Smooth muscle cell (in vitro differentiated cells): ENCODE results near the gene TMEM175. TPM values are rescaled to one million over a fixed set of nuclear protein-coding genes. Genes with fewer than 3 reads are reported as not detected.

Experiments
- DNase-seq: peaks from one replicate; lab custom pipeline; 2025; ENCODE audit not compliant: unreplicated experiment; lab: John Stamatoyannopoulos, UW
- H2AFZ ChIP-seq: fragments of 200-600 bp; sonication (generic); 2 replicates; pipeline ENCODE4 v1.6.0; 2016; ENCODE audit warnings: antibody characterized with exemption, low read depth, mild to moderate bottlenecking
- H3F3A ChIP-seq: fragments of 200-600 bp; sonication (generic); 2 replicates; pipeline ENCODE4 v1.6.0; 2017; ENCODE audit warnings: antibody characterized with exemption, low read depth
- H3K27ac ChIP-seq: fragments of 200-600 bp; sonication (generic); 2 replicates; pipeline ENCODE4 v1.5.1; 2016; ENCODE audit warnings: low read depth, mild to moderate bottlenecking
- H3K27me3 ChIP-seq: fragments of 200-600 bp; sonication (generic); 2 replicates; pipeline ENCODE4 v1.6.1; 2016; ENCODE audit warnings: low read depth, mild to moderate bottlenecking
- H3K36me3 ChIP-seq: fragments of 200-600 bp; sonication (generic); 2 replicates; pipeline ENCODE4 v1.5.1; 2016; ENCODE audit warnings: low read depth
- H3K4me1 ChIP-seq: fragments of 200-600 bp; sonication (generic); 2 replicates; pipeline ENCODE4 v1.5.1; 2016; ENCODE audit warnings: low read depth
- H3K4me2 ChIP-seq: fragments of 200-600 bp; sonication (generic); 2 replicates; pipeline ENCODE4 v1.6.0; 2016; ENCODE audit warnings: mild to moderate bottlenecking
- H3K4me3 ChIP-seq: fragments of 200-600 bp; sonication (generic); 2 replicates; pipeline ENCODE4 v1.5.1; 2016; ENCODE audit warnings: mild to moderate bottlenecking
- H3K79me2 ChIP-seq: fragments of 200-600 bp; sonication (generic); 2 replicates; pipeline ENCODE4 v1.6.0; 2016; ENCODE audit warnings: low read depth, mild to moderate bottlenecking
- H3K9ac ChIP-seq: fragments of 200-600 bp; sonication (generic); 2 replicates; pipeline ENCODE4 v1.6.0; 2016; ENCODE audit warnings: low read depth
- H3K9me3 ChIP-seq: fragments of 200-600 bp; sonication (generic); replicated peaks from 2 replicates; pipeline ENCODE4 v1.5.1; 2016; ENCODE audit warnings: low read depth
- H4K20me1 ChIP-seq: fragments of 200-600 bp; sonication (generic); 2 replicates; pipeline ENCODE4 v1.6.0; 2016; ENCODE audit warnings: low read depth
- WGBS: methylation state at CpG from one replicate; pipeline ENCODE4 v1.1.7; 2016; ENCODE audit warnings: low lambda C conversion rate; 5-methylcytosine and 5-hydroxymethylcytosine counted together
- polyA plus RNA-seq: library from polyadenylated mRNA; unstranded; fragments of >200 nt; fragmentation: Nextera tagmentation; extraction: Ambion mirVana; gene quantifications from 2 replicates; pipeline ENCODE4 v1.2.1, GENCODE V29; 2016
- total RNA-seq: library from RNA; depleted of rRNA; stranded (reverse); fragments of >200 nt; gene quantifications from 2 replicates; pipeline ENCODE4 v1.2.3, GENCODE V29; 2014
- TF ChIP-seq, protein P1 (sequence below): fragments of 200-600 bp; sonication (generic); IDR thresholded peaks from 2 replicates; pipeline ENCODE4 v1.5.1; 2017; ENCODE audit warnings: borderline replicate concordance, mild to moderate bottlenecking, antibody characterized with exemption; ENCODE audit not compliant: insufficient read depth, poor library complexity, severe bottlenecking

The TMEM175 gene
- total and polyA plus RNA-seq, 2 experiments from 2014 or later, result 20.6 to 27.6 TPM

DNA sequence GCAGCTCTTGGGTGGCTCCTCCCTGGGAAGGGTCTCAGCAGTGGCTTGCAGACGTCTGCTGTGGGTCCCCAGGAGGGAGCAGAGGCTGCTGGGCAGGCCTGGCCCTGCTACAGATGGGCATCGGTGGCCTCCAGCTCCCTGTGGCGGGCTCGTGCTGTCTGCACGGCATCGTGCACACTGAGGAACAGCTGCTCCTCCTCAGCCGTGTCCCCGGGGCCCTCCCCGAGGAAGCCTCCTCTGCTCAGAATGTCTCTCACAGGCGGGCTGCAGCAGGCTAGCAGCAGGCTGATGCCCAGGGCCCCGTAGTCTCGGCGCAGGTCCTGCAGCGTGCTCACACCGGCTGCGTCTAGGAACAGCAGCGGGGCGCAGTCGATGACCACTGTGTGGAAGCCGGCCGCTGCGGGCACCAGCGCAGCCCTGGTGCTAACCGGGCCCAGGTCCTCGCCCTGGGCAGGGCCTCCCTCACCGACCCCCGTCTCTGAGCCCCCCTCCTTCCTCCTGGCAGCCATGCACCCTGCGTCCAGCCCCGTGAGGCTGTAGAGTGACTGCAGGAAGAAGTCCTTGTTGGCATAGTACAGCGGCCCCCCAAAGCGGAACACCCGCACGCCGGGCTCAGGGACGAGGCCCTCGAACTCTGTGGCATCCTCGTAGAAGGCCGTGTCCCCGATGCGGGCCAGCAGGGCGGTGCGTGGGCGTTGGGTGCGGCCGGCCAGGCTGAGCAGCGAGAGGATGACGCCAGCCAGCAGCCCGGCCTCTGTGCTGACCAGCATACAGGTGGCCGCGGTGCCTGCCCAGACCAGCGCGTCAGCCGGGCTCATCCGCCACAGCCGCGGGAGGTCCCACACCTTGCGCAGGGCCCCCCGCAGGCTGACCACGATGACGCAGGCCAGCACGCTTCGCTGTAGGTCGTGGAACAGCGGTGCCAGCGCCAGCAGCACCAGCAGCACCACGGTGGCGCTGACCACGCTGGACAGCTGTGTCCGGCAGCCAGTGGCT lies 56.8 kb downstream of the TMEM175 start:
- Histone ChIP-seq H3K4me1 (peaks cover 18% of the 10 kb centered on the region), H3K36me3 (no peaks in the 10 kb centered on the region), H4K20me1 (no peaks in the 10 kb centered on the region), H3K79me2 (no peaks in the 10 kb centered on the region), H3K9ac (no peak overlapping the region), H3K27me3 (no peaks in the 10 kb centered on the region), H2AFZ (no peak overlapping the region), H3K4me2 (no peak overlapping the region), H3F3A (no peaks in the 10 kb centered on the region), H3K9me3 (no peaks in the 10 kb centered on the region), H3K4me3 (no peak overlapping the region), H3K27ac (no peak overlapping the region)
- TF ChIP-seq, protein P1, sequence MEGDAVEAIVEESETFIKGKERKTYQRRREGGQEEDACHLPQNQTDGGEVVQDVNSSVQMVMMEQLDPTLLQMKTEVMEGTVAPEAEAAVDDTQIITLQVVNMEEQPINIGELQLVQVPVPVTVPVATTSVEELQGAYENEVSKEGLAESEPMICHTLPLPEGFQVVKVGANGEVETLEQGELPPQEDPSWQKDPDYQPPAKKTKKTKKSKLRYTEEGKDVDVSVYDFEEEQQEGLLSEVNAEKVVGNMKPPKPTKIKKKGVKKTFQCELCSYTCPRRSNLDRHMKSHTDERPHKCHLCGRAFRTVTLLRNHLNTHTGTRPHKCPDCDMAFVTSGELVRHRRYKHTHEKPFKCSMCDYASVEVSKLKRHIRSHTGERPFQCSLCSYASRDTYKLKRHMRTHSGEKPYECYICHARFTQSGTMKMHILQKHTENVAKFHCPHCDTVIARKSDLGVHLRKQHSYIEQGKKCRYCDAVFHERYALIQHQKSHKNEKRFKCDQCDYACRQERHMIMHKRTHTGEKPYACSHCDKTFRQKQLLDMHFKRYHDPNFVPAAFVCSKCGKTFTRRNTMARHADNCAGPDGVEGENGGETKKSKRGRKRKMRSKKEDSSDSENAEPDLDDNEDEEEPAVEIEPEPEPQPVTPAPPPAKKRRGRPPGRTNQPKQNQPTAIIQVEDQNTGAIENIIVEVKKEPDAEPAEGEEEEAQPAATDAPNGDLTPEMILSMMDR, result no peak
- no peak for DNase-seq
- 93% methylated on average over 62 of the region's 69 CpGs for WGBS

DNA sequence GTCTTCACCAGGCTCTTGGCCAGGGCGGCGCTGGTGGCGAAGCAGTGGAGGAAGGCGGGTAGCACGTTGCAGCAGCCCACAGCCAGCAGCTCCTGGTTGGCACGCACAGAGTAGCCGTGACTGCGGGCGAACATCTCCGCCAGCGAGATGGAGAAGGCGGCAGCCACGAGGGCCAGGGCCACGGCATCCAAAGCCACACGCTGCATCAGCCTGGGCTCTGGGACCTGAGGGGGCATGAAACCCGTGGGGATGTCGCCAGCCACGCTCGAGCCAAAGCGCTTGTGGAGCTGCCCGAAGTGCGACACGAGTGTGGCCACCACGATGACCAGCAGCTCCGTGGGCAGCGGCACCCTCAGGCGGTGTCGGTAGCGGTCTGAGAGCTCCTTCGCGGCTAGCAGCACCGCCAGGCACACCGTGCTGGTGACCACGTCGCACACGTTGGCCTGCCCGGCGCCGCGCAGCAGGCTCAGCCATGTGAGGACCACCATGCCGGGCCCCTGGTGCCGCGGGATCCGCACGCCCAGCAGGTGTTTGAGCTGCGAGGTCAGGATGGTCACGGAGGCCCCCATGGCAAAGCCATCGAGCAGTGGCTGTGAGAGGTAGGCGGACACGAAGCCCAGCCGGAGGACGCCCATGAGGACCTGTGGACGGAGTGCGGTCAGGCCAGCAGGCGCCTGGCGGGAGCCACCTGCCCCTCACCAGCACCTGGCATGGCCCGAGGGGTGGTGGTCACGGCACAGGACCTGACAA lies 57.6 kb downstream of the TMEM175 start:
- Histone ChIP-seq H3K36me3 (no peaks in the 10 kb centered on the region), H3K79me2 (no peaks in the 10 kb centered on the region), H3K4me1 (peaks cover 14% of the 10 kb centered on the region), H3F3A (no peaks in the 10 kb centered on the region), H3K9ac (no peak overlapping the region), H3K4me3 (no peak overlapping the region), H2AFZ (no peak overlapping the region), H3K4me2 (no peak overlapping the region), H3K27me3 (no peaks in the 10 kb centered on the region), H3K9me3 (no peaks in the 10 kb centered on the region), H4K20me1 (no peaks in the 10 kb centered on the region), H3K27ac (no peak overlapping the region)
- WGBS, result 97% methylated on average over 58 of the region's 58 CpGs
- no peak for DNase-seq
- TF ChIP-seq, protein P1, result no peak

DNA sequence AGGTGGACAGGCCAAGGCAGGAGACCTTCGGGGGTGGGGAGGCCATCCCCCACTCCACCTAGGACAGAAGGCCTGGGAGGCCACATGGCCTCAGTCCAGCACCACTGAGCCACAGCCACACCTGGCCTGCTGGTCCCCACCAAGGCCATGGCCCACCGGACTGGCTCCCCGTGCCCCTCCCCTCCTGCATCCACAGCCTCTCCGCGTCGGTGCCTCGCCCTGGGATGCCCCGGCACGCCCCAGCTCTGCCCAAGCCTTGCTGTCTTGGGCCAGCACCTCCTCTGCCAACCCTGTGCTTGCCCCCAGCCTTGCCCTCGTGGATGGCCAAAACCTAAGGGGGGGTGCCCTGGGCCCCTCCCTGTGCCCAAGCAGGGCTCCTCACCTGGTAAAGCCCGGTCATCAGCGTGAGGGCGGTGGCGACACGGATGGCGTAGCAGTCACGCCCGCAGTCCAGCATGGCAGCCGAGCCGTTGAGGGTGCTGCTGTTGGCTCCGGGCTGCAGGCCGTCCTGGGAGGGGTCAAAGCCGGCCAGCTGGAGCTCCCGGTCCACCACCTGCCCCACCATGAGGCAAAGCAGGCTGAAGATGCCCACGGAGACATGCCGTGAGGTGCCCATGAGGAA lies 58.6 kb downstream of the TMEM175 start:
- no peaks in the 10 kb centered on the region for H3K36me3 ChIP-seq
- H3K4me2 ChIP-seq, result no peak overlapping the region
- H3K4me1 ChIP-seq, result peaks cover 6% of the 10 kb centered on the region
- H3K9me3 ChIP-seq, result no peaks in the 10 kb centered on the region
- H4K20me1 ChIP-seq, result peaks cover 7% of the 10 kb centered on the region
- TF ChIP-seq, protein P1, result no peak
- 95% methylated on average over 25 of the region's 26 CpGs for WGBS
- H3K27ac ChIP-seq, result no peak overlapping the region
- H2AFZ ChIP-seq, result no peak overlapping the region
- H3F3A ChIP-seq, result no peaks in the 10 kb centered on the region
- no peak overlapping the region for H3K9ac ChIP-seq
- H3K79me2 ChIP-seq, result no peaks in the 10 kb centered on the region
- peaks cover 7% of the 10 kb centered on the region for H3K27me3 ChIP-seq
- no peak for DNase-seq
- H3K4me3 ChIP-seq, result no peak overlapping the region
